GM21576 (cell line): ENCODE results near the gene WIF1.

Source experiments
- ATAC-seq: cut with Tn5 transposase; IDR thresholded peaks from one replicate; pipeline ENCODE4 v1.9.1; 2021; ENCODE audit warnings: mild to moderate bottlenecking, moderate library complexity; ENCODE audit not compliant: unreplicated experiment

The WIF1 gene, protein sequence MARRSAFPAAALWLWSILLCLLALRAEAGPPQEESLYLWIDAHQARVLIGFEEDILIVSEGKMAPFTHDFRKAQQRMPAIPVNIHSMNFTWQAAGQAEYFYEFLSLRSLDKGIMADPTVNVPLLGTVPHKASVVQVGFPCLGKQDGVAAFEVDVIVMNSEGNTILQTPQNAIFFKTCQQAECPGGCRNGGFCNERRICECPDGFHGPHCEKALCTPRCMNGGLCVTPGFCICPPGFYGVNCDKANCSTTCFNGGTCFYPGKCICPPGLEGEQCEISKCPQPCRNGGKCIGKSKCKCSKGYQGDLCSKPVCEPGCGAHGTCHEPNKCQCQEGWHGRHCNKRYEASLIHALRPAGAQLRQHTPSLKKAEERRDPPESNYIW

DNA sequence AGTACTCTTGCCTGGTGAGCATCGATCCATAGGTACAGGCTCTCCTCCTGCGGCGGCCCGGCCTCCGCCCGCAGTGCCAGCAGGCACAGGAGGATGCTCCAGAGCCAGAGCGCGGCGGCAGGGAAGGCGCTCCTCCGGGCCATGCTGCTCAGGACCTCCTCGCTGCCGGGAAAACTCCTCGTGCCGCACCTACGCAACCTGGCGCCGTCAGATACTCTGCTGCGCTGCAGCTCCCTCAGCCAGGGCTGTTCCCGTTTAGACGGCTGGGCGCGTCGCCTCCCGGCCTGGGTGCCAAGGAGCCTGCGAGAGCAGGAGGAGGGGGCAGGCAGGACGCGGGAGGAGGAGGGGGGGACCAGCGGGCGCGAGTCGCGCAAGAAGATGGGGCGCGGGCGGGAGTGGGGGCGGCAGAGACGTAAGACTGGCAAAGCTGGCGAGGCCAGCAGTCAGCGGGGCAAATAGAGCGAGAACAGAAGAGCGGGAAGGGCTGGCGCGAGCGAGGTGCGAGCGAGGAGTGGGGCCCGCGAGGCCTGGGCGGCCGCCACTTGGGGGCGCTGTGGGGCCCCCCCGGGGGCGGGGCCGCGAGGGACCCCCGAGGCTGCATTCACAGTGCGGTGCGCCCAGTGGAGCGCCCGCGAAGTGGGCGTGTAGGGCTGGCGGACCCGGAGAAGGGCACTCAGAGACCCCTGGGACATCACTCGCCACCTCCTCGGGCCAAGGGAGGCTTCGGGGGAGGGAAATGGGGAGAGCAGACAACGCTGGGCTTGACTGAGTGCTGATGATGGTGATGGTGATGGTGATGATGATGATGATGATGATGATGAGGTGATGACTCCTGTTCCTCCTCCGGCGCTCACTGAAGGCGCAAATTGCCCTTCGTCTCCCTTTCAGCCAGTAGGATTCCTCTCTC lies at the start of gene WIF1:
Gene WIF1, minus strand, starts transcription at position 257 of the 907 bp plus-strand sequence. Its CDS starts 114 bp downstream, at position 143.
- peak; percentile 51 for ATAC-seq

DNA sequence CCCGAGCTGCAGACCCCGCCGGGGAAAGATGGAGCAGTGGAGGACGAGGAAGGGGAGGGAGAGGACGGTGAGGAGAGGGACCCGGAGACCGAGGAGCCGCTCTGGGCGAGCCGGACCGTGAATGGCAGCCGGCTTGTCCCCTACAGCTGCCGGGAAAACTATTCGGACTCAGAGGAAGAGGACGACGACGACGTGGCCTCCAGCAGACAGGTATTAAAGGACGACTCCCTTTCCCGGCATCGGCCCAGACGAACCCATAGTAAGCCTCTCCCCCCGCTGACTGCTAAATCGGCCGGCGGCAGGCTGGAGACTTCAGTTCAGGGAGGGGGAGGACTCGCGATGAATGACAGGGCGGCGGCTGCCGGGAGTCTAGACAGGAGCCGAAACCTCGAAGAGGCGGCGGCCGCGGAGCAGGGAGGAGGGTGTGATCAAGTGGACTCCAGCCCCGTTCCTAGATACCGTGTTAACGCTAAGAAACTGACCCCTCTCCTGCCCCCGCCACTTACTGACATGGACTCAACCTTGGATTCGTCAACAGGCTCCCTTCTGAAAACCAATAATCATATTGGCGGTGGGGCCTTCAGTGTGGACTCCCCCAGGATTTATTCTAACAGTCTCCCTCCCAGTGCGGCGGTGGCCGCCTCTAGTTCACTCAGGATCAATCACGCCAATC lies 49.2 kb upstream of the WIF1 start:
- peak; percentile 42 for ATAC-seq

GRCh38 chr12:65169320-65170208 lies 48.5 kb upstream of the WIF1 start, which contains the start of gene LEMD3:
Gene LEMD3 (plus strand): TSS chr12:65169583. CDS start chr12:65169597, 14 bp downstream.
- peak; percentile 91 for ATAC-seq

DNA sequence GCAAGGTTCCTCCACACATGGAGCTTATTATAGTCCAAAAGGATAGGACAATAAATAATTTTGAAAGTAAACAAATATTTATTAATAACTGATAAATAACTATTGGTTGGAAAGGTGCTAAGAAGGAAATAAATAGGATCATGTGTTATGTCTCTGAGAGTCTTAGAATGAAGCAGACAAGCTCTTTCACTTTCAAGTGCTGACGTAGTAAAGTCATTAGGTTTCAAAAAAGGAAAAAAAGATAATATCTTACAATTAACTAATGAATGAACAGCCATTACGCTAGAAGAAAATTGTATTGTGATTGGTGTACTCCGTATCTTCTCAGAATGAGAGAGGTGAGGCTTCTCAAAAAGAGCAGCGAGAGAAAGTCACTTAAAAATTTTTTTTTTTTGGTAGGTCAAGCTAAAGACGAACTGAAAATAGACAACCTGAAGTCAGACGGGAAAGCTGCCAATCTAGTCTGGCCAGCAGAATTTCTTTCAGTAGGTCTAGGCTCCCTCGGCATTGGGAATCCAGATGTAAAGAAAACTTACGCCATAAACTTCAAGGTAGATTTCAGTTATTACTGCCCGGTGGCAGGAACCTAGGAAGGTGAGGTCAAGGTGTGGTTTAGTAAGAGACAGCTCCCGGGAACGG lies 47.7 kb upstream of the WIF1 start:
- peak; percentile 1 for ATAC-seq

GRCh38 chr12:65164774-65165173 lies 43.7 kb upstream of the WIF1 start:
- ATAC-seq: no peak

DNA sequence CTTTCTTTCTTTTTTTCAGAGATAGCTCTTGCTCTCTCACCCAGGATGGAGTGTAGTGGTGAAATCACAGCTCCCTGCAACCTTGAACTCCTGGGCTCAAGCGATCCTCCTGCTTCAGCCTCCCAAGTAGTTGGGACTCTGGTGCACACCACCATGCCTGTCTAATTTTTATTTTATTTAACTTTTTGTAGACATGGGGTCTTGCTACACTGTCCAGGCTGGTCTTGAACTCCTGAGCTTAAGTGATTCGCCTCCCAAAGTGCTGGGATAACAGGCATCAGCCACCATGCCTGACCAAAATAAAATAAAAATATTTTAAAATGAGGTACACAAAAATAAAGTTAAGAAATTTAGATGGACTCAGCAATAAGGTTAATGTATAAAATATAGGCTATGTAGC lies 43.1 kb upstream of the WIF1 start:
- no peak for ATAC-seq

DNA sequence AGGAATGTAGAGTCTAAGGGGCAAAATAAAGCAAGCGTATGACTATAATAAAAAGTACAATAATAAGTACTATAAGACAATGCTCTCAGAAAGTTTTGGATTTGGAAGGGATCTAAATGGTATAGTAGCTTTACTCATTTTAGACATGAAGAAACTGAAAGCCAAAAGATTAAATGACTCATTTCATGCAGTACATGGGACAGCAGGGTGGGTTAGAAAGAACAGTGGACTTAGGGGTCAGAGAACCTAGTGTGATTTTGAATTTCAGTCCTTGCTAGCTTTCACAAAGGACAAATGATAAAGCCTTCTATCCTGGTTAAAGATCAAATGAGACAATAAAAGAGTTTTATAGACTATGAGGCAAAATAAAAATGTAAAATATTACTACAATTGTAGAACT lies 41.5 kb upstream of the WIF1 start:
- ATAC-seq: peak; percentile 68

- no peak for ATAC-seq
Measured at GRCh38 chr12:65157091-65157490, 36.0 kb upstream of the WIF1 start.

GRCh38 chr12:65156366-65156841 lies 35.3 kb upstream of the WIF1 start:
- ATAC-seq: peak; percentile 89

DNA sequence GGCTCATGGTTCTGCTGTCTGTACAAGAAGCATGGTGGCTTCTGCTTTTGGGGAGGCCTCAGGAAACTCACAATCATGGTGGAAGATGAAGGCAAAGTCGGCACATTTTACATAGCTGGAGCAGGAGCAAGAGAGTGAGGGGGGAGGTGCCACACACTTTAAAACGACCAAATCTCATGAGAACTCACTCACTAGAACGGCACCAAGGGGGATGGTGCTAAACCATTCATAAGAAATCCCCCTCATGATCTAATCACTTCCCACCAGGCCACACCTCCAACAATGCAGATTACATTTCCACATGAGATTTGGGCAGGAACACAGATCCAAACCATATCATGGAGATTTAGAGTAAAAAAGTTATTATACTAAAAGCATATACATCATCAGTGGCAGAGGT lies 34.7 kb upstream of the WIF1 start:
- ATAC-seq: peak; percentile 15

DNA sequence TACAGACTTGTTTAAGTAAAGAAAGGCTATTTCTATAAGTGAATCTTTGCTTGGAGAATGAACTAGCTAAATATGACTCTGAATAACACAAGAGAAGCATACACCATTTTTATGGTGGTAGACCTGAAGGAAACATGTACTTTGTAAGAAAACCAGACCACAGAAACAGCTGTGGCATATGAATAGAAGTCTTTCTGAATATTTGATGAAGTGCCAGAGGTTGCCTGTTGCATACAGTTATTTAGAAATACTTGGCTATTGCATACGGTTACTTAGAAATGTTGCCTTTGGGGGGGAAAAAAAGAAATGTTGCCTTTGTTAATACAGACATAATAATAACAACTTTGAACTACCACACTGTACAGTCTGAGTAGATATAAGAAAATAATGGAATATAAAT lies 31.5 kb upstream of the WIF1 start:
- no peak for ATAC-seq

DNA sequence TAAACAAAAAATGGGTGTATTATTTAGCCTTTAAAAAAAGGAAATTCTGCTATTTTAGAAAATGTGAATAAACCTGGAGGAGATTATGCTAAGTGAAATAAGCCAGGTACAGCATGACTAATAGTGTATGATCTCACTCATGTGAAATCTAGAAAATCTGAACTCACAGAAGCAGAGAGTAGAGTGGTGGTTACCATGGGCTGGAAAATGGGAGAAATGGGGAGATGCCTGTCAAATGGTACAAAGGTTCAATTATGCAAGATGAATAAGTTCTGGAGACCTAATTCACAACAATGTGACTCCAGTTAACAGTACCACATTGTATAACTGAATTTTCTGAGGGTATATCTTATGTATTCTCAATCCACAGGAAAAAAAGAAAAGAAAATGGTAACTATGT lies 30.9 kb upstream of the WIF1 start:
- ATAC-seq: no peak

- no peak for ATAC-seq
Measured at GRCh38 chr12:65147312-65147905, 26.3 kb upstream of the WIF1 start.

GRCh38 chr12:65140738-65141137 lies 19.6 kb upstream of the WIF1 start:
- no peak for ATAC-seq

- no peak for ATAC-seq
Measured at GRCh38 chr12:65139389-65139788, 18.3 kb upstream of the WIF1 start.

- ATAC-seq: no peak
Measured at GRCh38 chr12:65133879-65134278, 12.8 kb upstream of the WIF1 start.

DNA sequence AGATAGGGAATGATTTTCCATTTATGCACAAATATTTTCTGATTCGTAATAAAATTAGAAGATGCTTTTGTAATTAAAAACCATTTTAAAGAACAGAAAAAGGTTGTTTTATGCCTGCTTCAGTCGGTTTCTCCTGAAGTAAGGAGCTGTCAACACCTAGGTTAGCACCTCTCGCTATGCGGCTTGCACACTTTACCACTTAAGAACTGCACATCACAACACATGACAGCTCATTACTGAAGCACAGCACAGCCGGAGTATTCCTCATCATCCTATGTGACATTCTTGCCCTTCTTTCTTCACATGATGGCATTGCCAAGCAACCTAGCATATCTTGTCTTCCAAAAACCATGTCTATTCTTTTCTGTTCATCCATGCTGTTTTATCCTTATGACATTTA lies 5.4 kb upstream of the WIF1 start:
- no peak for ATAC-seq

DNA sequence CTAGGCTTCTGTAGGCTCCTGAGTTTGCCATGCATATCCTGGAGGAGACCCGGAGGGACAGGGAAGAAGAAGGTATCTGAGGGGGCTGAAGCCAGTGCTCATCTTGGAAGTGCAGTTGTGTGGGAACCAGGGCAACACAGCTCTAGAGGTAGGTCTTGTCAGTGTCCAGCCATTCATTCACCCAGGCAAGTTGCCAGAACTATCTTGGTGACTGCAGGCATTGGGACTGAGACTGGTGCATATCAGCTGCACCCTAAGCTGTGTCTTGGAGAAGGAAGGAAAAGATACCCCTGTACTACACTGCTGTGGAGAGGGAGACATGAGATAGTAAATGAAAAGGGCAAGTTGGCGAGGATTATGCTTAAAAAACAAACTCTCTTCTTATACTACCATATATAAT lies 4.9 kb upstream of the WIF1 start:
- ATAC-seq: no peak

GRCh38 chr12:65125247-65125646 lies 4.1 kb upstream of the WIF1 start:
- no peak for ATAC-seq
